Mononuclear cell (primary cell): Measurements from ENCODE around the gene XYLT1. TPM values are rescaled to one million over a fixed set of nuclear protein-coding genes. Genes with fewer than 3 reads are reported as not detected.

ENCODE experiments used
- H3K27me3 ChIP-seq: 2 replicates; pipeline ENCODE4 v1.6.0; 2011; ENCODE audit warnings: low read length, control low read depth; ENCODE audit not compliant: insufficient read depth
- H3K4me1 ChIP-seq: 2 replicates; pipeline ENCODE4 v1.5.1; 2011; ENCODE audit warnings: mild to moderate bottlenecking, low read length, control low read depth; ENCODE audit not compliant: insufficient read depth
- H3K4me3 ChIP-seq: 2 replicates; pipeline ENCODE4 v1.5.1; 2011; ENCODE audit warnings: mild to moderate bottlenecking, low read length, moderate library complexity
- H3K9me3 ChIP-seq: 2 replicates; pipeline ENCODE4 v1.5.1; 2011; ENCODE audit warnings: low read depth, mild to moderate bottlenecking, control low read depth, low read length
- total RNA-seq: library from RNA; depleted of rRNA; stranded (reverse); fragments of >200 nt; gene quantifications from one replicate; pipeline ENCODE4 v1.2.3, GENCODE V29; 2012

Gene XYLT1
- total RNA-seq, 1 donor, result 19.4 TPM

DNA sequence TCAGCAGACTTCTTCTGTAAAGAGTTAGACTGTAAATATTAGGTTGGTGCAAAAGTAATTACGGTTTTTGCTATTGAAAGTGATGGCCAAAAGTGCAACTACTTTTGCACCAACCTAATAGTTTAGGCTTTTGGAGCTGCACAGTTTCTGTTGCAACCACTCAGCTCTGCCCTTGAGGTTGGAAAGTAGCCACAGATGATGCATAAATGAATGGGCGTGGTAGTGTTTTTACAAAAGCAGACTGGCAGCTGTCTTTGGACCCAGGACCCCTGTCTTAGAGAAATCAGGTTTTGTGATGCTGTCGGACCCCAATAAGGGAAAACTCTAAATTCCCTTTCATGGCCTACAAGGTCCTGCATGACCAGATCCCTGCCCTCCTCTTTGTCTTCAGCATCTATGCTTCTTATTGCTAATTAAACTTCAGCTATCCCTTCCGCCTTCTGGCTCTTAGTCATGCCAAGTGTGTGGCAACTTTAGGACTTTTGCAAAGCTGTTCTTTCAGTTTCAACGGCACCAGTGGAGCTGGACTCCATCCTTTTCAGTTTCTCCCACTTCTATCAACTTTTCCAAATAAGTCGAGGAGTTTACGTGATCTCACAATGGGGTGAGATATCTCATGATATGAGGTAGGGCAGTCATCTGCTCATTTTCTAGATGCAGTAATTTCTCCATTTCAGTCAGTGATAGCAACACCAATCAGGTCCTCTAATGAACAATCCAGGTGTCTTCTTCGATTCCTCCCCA is 232.3 kb downstream of the XYLT1 start:
- H3K27me3 ChIP-seq, result no peaks in the 10 kb centered on the region
- no peak overlapping the region for H3K4me3 ChIP-seq
- H3K9me3 ChIP-seq, result no peaks in the 10 kb centered on the region
- peaks cover 44% of the 10 kb centered on the region for H3K4me1 ChIP-seq

DNA sequence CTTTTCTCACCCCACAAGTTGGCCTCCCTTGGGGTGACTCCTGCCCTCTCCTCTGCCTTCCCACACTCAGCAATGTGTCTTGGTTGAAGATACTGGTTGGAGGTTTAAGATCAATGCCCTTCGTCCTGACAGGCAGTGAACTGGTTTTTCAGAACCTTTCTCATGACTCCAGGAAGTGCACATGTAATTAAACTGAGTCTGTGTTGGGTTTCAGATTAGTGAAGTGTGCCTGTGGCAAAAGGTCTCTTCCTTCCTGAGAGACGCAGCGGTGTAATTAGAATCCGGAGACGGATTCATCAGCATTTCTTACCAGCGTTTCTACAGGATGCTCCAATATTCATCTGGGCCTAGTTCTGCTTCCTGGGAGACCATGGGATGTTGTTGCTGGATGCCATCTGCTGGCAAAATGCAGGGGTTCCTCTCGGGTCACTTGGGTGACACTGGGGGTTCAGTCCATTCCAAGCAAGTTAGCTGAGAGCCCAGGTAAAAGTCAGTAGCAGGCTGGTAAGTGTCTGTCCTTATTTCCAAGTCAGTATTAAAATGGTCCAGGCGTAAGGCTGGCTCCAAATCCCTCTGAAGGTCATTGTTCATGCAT is 233.3 kb downstream of the XYLT1 start:
- no peak overlapping the region for H3K4me3 ChIP-seq
- no peaks in the 10 kb centered on the region for H3K9me3 ChIP-seq
- H3K4me1 ChIP-seq, result peaks cover 44% of the 10 kb centered on the region
- H3K27me3 ChIP-seq, result no peaks in the 10 kb centered on the region

DNA sequence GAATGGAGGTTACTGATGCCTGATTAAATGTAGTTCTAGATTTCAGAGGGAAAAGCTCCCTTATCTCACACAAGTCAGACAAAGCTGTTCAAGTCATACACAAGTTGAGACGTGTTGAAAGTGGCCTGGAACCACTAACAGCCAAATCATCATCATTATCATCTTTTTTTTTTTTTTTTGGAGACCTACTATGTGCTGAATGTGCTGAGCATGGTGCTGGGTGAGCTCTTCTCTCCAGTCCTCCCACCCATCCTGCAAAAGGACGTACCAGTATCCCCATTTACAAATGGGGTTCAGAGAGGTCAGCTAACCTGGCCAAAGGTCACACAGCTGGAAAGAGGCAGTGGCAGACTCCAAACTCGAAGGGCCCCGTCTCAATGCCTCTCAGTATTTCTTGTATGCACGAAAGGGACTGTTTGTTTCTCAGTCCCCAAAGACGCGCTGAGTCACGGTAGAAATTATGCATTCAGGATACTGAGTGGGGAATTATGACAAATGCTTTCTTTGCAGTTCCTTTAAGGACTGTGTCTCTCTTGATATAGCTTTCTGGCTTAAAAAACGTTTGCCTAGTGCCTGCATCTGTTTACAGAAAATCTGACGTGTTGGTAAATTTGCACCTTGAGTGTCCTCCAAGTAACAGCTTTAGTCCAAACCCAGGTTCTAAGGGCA is 235.5 kb downstream of the XYLT1 start:
- no peak overlapping the region for H3K4me3 ChIP-seq
- no peaks in the 10 kb centered on the region for H3K9me3 ChIP-seq
- no peaks in the 10 kb centered on the region for H3K27me3 ChIP-seq
- peaks cover 44% of the 10 kb centered on the region for H3K4me1 ChIP-seq

DNA sequence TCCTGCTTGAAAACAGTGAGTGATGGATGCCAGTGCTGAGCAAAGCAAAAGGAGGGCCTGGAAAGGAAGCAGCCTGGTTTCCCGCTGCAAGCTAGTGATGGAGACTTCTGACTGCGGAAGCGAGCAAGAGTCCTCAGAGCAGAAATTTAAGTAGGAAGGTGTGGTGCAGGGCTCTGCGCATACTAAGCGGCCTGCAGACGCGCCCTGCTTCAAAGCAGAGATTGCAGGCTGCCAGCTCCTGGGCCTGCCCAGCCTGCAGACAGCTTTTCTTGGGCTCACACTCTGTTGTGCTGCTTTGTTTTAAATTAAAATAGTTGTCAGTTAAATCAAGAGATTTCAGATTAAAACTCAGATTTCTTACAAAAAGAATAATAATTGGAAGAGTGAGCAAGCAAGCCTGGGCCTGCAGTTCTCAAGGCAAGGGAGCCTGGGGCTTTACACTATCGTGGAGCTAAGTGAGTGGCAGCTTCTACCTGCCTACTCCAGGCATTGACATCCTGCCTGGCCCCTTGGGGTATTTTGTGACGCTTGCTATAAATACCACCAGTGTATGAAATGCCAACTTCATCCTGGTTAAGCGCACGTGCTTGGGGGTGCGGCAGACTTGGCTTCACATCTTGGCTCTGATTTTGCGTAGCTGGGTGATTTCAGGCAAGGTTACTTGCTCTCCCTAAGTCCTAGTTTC is 237.3 kb downstream of the XYLT1 start:
- no peaks in the 10 kb centered on the region for H3K27me3 ChIP-seq
- H3K9me3 ChIP-seq, result no peaks in the 10 kb centered on the region
- H3K4me3 ChIP-seq, result no peak overlapping the region
- H3K4me1 ChIP-seq, result peaks cover 34% of the 10 kb centered on the region

DNA sequence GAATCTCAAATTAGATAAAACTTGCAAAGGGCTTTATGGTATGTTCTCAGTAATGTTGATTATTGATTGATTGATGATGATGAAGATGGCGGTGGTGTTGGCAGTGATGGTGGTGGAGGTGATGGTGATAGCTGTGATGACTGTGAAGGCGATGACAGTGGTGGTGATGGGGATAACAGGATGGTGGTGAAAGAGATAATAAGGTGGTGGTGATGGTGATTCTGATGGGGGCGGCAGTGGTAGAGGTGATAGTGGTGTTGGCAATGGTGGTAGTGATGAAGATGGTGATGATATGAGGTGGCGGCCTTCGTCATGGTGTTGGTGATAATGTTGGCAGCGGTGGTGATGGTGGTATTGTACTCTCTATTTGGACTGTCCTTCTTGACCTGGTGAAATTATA is 238.3 kb downstream of the XYLT1 start:
- H3K4me1 ChIP-seq, result peaks cover 25% of the 10 kb centered on the region
- no peak overlapping the region for H3K4me3 ChIP-seq
- no peaks in the 10 kb centered on the region for H3K27me3 ChIP-seq
- no peaks in the 10 kb centered on the region for H3K9me3 ChIP-seq

DNA sequence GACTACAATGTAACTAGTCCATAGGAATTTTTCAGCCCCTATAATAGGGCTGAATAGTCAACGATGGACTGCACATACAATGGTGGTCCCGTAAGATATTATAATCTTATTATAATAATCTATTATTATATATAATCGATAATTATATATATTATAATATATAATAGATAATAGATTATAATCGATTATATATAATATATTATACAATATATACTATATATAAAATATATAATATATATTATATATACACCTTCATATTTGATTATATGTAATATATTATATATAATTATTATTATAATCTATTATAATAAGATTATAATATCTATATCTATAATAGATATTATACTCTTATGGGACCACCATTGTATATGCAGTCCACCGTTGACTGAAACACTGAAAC is 238.8 kb downstream of the XYLT1 start:
- Histone ChIP-seq H3K4me1 (peaks cover 19% of the 10 kb centered on the region), H3K27me3 (no peaks in the 10 kb centered on the region), H3K4me3 (no peak overlapping the region), H3K9me3 (no peaks in the 10 kb centered on the region)

DNA sequence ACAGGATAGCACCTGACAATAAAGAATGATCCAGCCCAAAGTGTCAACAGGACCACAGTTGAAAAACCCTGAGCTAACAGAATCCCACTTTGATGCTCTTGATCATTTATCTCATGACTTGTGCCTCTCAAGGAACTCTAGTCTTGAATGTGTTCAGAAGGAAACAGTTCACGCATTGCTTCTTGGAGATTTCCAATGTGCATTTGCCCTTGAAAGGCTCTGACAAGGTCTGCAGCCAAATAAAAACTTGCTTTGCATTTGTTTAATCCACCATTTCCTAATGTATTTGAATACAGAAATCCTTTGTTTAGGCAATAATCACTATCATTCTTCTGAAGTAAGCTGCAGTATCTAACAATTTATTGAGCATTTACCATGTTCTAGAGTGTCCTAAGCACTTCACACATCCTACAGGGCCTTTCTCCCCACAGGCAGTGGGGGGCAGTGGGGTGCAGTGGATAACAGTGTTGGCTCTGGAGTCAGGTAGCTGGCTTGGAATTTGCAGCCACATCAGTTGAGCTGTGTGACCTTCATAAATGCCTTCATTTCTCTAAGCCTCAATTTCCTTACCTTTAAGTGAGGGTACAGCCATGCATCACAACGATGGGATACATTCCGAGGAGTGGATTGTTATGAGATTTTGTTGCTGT is 239.7 kb downstream of the XYLT1 start:
- Histone ChIP-seq H3K9me3 (no peaks in the 10 kb centered on the region), H3K4me1 (peaks cover 10% of the 10 kb centered on the region), H3K4me3 (no peak overlapping the region), H3K27me3 (no peaks in the 10 kb centered on the region)

DNA sequence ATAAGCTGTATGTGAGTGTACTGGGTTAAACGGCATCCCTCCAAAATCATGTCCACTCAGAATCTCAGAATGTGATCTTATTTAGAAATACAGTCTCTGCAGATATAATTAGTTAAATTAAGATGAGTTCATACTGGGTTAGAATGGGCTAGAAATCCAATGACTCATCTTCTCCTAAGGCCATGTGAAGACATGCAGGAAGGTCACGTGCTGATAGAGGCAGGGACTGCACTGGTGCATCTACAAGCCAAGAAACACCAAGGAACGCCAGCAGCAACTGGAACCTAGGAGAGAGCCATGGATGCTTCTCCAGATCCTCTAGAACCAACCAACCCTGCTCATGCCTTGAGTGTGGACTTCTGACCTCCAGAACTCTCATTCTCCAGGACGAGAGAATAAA is 241.0 kb downstream of the XYLT1 start:
- Histone ChIP-seq H3K27me3 (no peaks in the 10 kb centered on the region), H3K9me3 (no peaks in the 10 kb centered on the region), H3K4me3 (no peak overlapping the region)

DNA sequence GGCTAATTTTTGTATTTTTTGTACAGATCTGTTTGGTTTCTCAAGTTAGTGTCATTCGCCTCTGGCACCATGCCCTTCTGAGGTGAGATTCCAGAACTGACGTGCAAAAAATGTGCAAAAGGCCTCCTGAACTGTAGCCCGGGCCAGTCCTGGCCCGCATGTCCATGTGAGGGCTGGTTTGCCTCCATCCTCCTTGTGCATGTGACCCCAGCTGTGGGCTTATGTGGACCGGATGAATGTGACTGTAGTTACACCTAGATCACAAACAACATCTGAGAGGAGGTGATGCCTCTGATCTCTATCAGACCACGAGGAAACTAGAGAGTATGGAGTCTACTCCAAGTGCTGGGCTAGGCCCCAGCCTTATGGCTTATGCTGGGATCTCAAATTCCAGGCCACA is 241.6 kb downstream of the XYLT1 start:
- Histone ChIP-seq H3K9me3 (no peaks in the 10 kb centered on the region), H3K4me3 (no peak overlapping the region), H3K4me1 (peaks cover 16% of the 10 kb centered on the region), H3K27me3 (no peaks in the 10 kb centered on the region)

More for the DNA sequence above, 241.0 kb downstream of the XYLT1 start:
- H3K4me1 ChIP-seq, result peaks cover 10% of the 10 kb centered on the region

DNA sequence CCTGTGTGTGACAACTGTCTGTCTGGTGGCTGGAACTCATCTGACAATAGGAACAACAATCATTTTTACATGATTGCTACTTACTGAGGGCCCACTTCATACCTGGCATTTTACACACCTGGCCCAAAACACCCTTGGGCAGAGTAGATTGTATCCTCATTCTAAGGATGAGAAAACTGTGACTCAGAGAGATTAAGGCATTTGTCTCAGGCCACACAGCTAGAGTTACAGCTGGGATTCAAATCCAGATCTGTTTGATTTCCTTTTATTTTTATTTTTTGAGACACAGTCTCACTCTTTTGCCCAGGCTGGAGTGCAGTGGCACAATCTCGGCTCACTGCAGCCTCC is 242.1 kb downstream of the XYLT1 start:
- Histone ChIP-seq H3K4me3 (no peak overlapping the region), H3K9me3 (no peaks in the 10 kb centered on the region), H3K27me3 (no peaks in the 10 kb centered on the region), H3K4me1 (peaks cover 21% of the 10 kb centered on the region)

DNA sequence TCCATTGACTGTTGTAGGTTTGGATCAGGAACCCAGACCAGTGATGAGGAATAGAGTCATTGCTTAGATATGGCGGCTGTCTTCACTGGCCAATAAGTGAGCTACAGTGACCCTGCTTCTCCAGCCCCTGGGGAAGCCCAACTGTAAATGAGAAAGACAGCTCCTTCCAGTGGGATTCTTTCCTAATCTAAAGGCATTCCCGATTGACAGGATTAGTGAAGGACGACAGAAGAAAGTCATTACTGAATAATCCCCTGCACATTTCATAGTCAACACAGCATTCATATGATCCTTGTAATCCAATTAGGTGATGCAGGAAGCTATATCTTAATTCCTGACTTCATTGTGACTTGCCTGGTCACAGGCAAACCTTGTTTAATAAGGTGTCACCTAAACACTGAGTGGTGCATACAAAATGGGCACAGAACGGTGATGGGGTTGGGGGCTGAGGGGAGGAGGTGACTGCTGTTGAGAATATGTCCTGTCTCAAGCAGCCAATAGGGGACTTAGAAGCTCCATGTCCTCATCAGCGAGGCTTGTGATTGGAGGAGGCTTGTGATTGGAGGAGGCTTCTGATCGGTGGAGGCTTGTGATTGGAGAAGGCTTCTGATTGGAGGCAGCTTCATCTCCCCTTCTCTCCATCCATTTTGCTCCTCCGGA is 242.6 kb downstream of the XYLT1 start:
- Histone ChIP-seq H3K4me1 (peaks cover 26% of the 10 kb centered on the region), H3K4me3 (no peak overlapping the region), H3K9me3 (no peaks in the 10 kb centered on the region), H3K27me3 (no peaks in the 10 kb centered on the region)

DNA sequence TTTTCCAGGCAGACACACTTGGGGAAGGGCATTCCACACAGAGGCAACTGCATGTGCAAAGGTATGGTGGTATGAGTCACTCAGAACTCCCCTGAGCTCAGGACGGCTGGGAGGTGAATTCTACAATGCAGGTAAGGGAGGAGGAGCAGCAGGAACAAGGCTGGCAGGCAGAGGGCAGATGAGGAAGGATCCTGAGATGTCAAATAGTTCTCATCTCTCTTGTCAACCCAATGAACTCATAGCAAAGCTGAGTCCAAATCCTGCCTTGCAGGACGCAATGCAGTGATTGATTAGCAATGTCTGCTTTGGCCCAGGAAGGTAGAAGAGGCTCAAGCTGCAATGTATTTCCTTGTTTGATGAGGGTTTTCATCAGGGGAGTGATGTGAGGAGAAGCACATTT is 243.5 kb downstream of the XYLT1 start:
- Histone ChIP-seq H3K4me3 (no peak overlapping the region), H3K27me3 (no peaks in the 10 kb centered on the region), H3K4me1 (peaks cover 31% of the 10 kb centered on the region), H3K9me3 (no peaks in the 10 kb centered on the region)

DNA sequence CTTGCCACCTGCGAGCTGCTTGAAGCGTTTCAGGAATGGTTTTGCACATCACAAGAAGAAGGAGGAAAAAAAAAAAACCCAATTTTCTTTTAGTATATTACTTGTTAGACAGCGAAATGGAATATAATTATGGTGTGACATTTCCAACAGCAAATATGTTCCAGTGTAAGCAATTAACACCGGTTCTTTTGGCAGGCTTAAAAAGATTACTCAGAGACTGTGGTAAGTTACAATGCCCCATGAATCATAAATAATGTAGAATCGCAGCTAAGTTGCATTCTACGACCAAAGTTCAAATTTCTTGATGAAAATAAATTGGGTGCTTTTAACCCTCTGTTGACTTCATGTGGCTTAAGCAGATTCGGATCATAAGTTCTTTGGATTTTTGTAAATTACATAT is 245.2 kb downstream of the XYLT1 start:
- Histone ChIP-seq H3K4me3 (no peak overlapping the region), H3K27me3 (no peaks in the 10 kb centered on the region), H3K4me1 (peaks cover 31% of the 10 kb centered on the region), H3K9me3 (no peaks in the 10 kb centered on the region)

DNA sequence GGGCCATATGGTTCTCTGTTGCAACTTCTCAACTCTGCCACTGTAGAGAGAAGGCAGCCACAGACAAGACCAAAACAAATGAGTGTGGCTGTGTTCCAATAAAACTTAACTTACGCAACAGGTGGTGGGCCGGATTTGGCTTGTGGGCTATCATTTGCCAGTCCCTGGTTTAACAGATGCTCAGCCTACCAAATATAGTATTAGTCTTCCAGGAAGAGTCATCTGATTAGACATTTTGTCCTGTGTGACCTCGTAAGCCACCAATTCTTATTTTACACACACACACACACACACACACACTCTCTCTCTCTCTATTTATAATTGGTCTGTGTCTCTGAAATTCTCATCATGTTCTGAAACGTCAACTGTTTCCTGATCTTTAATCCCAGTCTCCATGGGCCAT is 245.9 kb downstream of the XYLT1 start:
- Histone ChIP-seq H3K4me3 (no peak overlapping the region), H3K27me3 (no peaks in the 10 kb centered on the region), H3K9me3 (no peaks in the 10 kb centered on the region), H3K4me1 (peaks cover 31% of the 10 kb centered on the region)
